ENCODE results near the gene CDKL4. TPM values are rescaled to one million over a fixed set of nuclear protein-coding genes. Genes with fewer than 3 reads are reported as not detected.

CDKL4 gene
- total and polyA plus RNA-seq, 11 donors = 0.11 to 1.1 (median 0.67) TPM; not detected in 4

- WGBS, 4 donors = 25 to 29% (median 26%) methylated on average over 19 of the region's 19 CpGs
- TF ChIP-seq CTCF (IDR thresholded peaks at IDR 0.05) (peak in 2 of 12 donors; percentile 27 to 36), POLR2A (IDR thresholded peaks at IDR 0.05) (no peak)
- Histone ChIP-seq H3K27ac (peak overlapping the region in 1 of 12 donors; percentile 28), H3K4me1 (peaks cover 0 to 21% (median 7%) of the 10 kb centered on the region in 12 donors), H3K36me3 (no peaks in the 10 kb centered on the region), H3K4me3 (peak overlapping the region in 9 of 12 donors; percentile 10 to 47 (median 30)), H3K27me3 (no peaks in the 10 kb centered on the region), H3K9me3 (no peaks in the 10 kb centered on the region)
- ATAC-seq = peak in 3 of 4 donors; percentile 38 to 53 (median 41)
- intact Hi-C loops (cut with DNase I) = loop anchor here (1.0 to 10.0 kb wide), 12 partner anchors 101 to 282 kb away; partner anchors contain the start of gene SOS1 (in 9 of the 10)
- peak in 1 of 5 donors; percentile 55 for DNase-seq
These were observed 15.2 kb downstream of the CDKL4 start for GRCh38 chr2:39228413-39229209.

GRCh38 chr2:39227628-39228412 is 15.9 kb downstream of the CDKL4 start:
- TF ChIP-seq POLR2A (IDR thresholded peaks at IDR 0.05) = no peak
- peak; percentile 77 to 93 (median 88) for TF ChIP-seq CTCF (IDR thresholded peaks at IDR 0.05)
- 16 to 25% (median 22%) methylated on average over 9 of the region's 9 CpGs for WGBS, 4 donors
- Histone ChIP-seq H3K27me3 (no peaks in the 10 kb centered on the region), H3K27ac (peak overlapping the region in 1 of 12 donors; percentile 28), H3K4me3 (peak overlapping the region in 9 of 12 donors; percentile 10 to 47 (median 30)), H3K9me3 (no peaks in the 10 kb centered on the region), H3K4me1 (peaks cover 0 to 21% (median 7%) of the 10 kb centered on the region in 12 donors), H3K36me3 (no peaks in the 10 kb centered on the region)
- DNase-seq = peak; percentile 71 to 88 (median 81)
- intact Hi-C loops (cut with DNase I) = loop anchor here (1.0 to 10.0 kb wide), 13 partner anchors 101 to 281 kb away; partner anchors contain the start of gene SOS1 (in 9 of the 10)
- ATAC-seq = peak; percentile 56 to 90 (median 89)

- no peaks in the 10 kb centered on the region for H3K27me3 ChIP-seq
- WGBS, 4 donors = 85 to 91% (median 90%) methylated on average over 1 of the region's 1 CpG
- intact Hi-C loops (cut with DNase I) = loop anchor here in 6 of 10 donors (5.0 to 10.0 kb wide), 5 partner anchors 98 to 278 kb away; partner anchors contain the start of gene SOS1 (in 4 of the 6)
- peaks cover 0 to 21% (median 7%) of the 10 kb centered on the region in 12 donors for H3K4me1 ChIP-seq
- no peaks in the 10 kb centered on the region for H3K9me3 ChIP-seq
- ATAC-seq (no peak), DNase-seq (no peak)
- no peak for TF ChIP-seq CTCF (IDR thresholded peaks at IDR 0.05)
- TF ChIP-seq POLR2A (IDR thresholded peaks at IDR 0.05) = no peak
- H3K4me3 ChIP-seq = no peak overlapping the region
- H3K27ac ChIP-seq = no peak overlapping the region
- no peaks in the 10 kb centered on the region for H3K36me3 ChIP-seq
These were observed 18.2 kb downstream of the CDKL4 start for GRCh38 chr2:39225567-39225966.
